Gastrocnemius medialis (tissue), 4 donors: ENCODE results near the gene ACOX1. TPM values are rescaled to one million over a fixed set of nuclear protein-coding genes. Genes with fewer than 3 reads are reported as not detected.

Source experiments
- ATAC-seq, 2 donors: fragments of 150-250 bp; one replicate each; pipeline ENCODE4 v1.9.1; 2016
- DNase-seq, 2 donors: peaks; one replicate each; pipeline ENCODE4 v3.0.0-alpha.2; 2019
- H3K27ac ChIP-seq, 4 donors: fragments of 200-600 bp; sonication (generic); 1 replicate in 1 of 4; 2 replicates in 3 of 4; pipeline ENCODE4 v1.5.1; 2016 to 2018; ENCODE audit warnings: mild to moderate bottlenecking in 2 of 4, moderate library complexity in 1 of 4
- H3K27me3 ChIP-seq, 3 donors: fragments of 200-600 bp; sonication (generic) in 2 of 3; 1 replicate in 1 of 3; 2 replicates in 2 of 3; pipeline versions ENCODE4 v1.5.1 to v1.6.0; 2016 to 2019; ENCODE audit warnings: mild to moderate bottlenecking in 1 of 3, moderate library complexity in 1 of 3
- H3K36me3 ChIP-seq, 2 donors: fragments of 200-600 bp; sonication (generic) in 1 of 2; one replicate each; pipeline ENCODE4 v1.5.1; 2017 to 2018
- H3K4me1 ChIP-seq, 2 donors: fragments of 200-600 bp; sonication (generic) in 1 of 2; one replicate each; pipeline ENCODE4 v1.5.1; 2016 to 2017; ENCODE audit warnings: mild to moderate bottlenecking in 2 of 2
- H3K4me3 ChIP-seq, 4 donors: fragments of 200-600 bp; sonication (generic) in 3 of 4; 1 replicate in 1 of 4; 2 replicates in 3 of 4; pipeline ENCODE4 v1.5.1; 2016 to 2019; ENCODE audit warnings: mild to moderate bottlenecking in 2 of 4
- H3K9me3 ChIP-seq, 3 donors: fragments of 200-600 bp; sonication (generic) in 2 of 3; 1 replicate in 1 of 3; 2 replicates in 2 of 3; pipeline ENCODE4 v1.5.1; 2016 to 2019
- CTCF ChIP-seq, 5 experiments: fragments of 450-650 bp in 3 of 5; fragments of 200-600 bp in 2 of 5; sonication (generic) in 2 of 5; IDR thresholded peaks in 4 of 5; conservative IDR thresholded peaks in 1 of 5; 1 replicate in 4 of 5; 2 replicates in 1 of 5; pipeline ENCODE4 v1.5.1; 2016 to 2019; ENCODE audit warnings: antibody characterized with exemption in 5 of 5, mild to moderate bottlenecking in 3 of 5, moderate library complexity in 3 of 5
- POLR2A ChIP-seq, 2 donors: fragments of 450-650 bp; IDR thresholded peaks; one replicate each; pipeline ENCODE4 v1.6.1; 2017; ENCODE audit warnings: antibody characterized with exemption in 2 of 2, mild to moderate bottlenecking in 2 of 2, moderate library complexity in 2 of 2
- in situ Hi-C, 4 donors: fragments of 200-750 bp; cut with MboI; loops; one replicate each; pipeline versions ENCODE4 v1.15.0 to v1.8.0; 2017; ENCODE audit warnings: low sequenced_read_pairs in 4 of 4
- intact Hi-C: fragments of 100-400 bp; cut with DNase I; formaldehyde crosslinking; loops from one replicate; pipeline ENCODE4 v1.15.1; 2023; ENCODE audit warnings: low total_unique reads
- total RNA-seq, 4 donors: library from RNA; depleted of rRNA; stranded (reverse); fragments of >200 nt; gene quantifications; one replicate each; pipeline versions ENCODE4 v1.1.0 to v1.2.3, GENCODE V29; 2016

Gene ACOX1
- total RNA-seq, 4 donors from 2014 or later: 64.8 to 96.6 (median 80.7) TPM

GRCh38 chr17:75931062-75931461, 47.9 kb downstream of the ACOX1 start:
- Histone ChIP-seq H3K4me3 (no peak overlapping the region), H3K4me1 (no peaks in the 10 kb centered on the region), H3K9me3 (no peaks in the 10 kb centered on the region), H3K27me3 (no peaks in the 10 kb centered on the region), H3K27ac (no peak overlapping the region), H3K36me3 (no peaks in the 10 kb centered on the region)
- in situ Hi-C loops: no loop called here
- TF ChIP-seq CTCF (IDR thresholded peaks at IDR 0.05 in 4 of 5, conservative IDR thresholded peaks at IDR 0.05 in 1 of 5) (no peak), POLR2A (IDR thresholded peaks at IDR 0.05) (no peak)
- DNase-seq (no peak), ATAC-seq (no peak)
- intact Hi-C loops: no loop called here

- H3K9me3 ChIP-seq: no peaks in the 10 kb centered on the region
- no peak overlapping the region for H3K27ac ChIP-seq
- no peaks in the 10 kb centered on the region for H3K27me3 ChIP-seq
- H3K36me3 ChIP-seq: no peaks in the 10 kb centered on the region
- H3K4me1 ChIP-seq: no peaks in the 10 kb centered on the region
- intact Hi-C loops (no loop called here), in situ Hi-C loops (no loop called here)
- peak in 1 of 5 experiments; percentile 20 for TF ChIP-seq CTCF (IDR thresholded peaks at IDR 0.05 in 4 of 5, conservative IDR thresholded peaks at IDR 0.05 in 1 of 5)
- TF ChIP-seq POLR2A (IDR thresholded peaks at IDR 0.05): no peak
- ATAC-seq (no peak), DNase-seq (no peak)
- no peak overlapping the region for H3K4me3 ChIP-seq
Observed at GRCh38 chr17:75927286-75927922, 51.6 kb downstream of the ACOX1 start.

- no peak for TF ChIP-seq CTCF (IDR thresholded peaks at IDR 0.05 in 4 of 5, conservative IDR thresholded peaks at IDR 0.05 in 1 of 5)
- TF ChIP-seq POLR2A (IDR thresholded peaks at IDR 0.05): no peak
- no peaks in the 10 kb centered on the region for H3K4me1 ChIP-seq
- in situ Hi-C loops (no loop called here), intact Hi-C loops (no loop called here)
- DNase-seq (no peak), ATAC-seq (no peak)
- no peaks in the 10 kb centered on the region for H3K27me3 ChIP-seq
- no peak overlapping the region for H3K4me3 ChIP-seq
- H3K27ac ChIP-seq: no peak overlapping the region
- H3K36me3 ChIP-seq: no peaks in the 10 kb centered on the region
- no peaks in the 10 kb centered on the region for H3K9me3 ChIP-seq
Observed at GRCh38 chr17:75926456-75926855, 52.5 kb downstream of the ACOX1 start.

GRCh38 chr17:75925912-75926311, 53.1 kb downstream of the ACOX1 start:
- H3K4me1 ChIP-seq: no peaks in the 10 kb centered on the region
- no peak overlapping the region for H3K4me3 ChIP-seq
- TF ChIP-seq POLR2A (IDR thresholded peaks at IDR 0.05) (no peak), CTCF (IDR thresholded peaks at IDR 0.05 in 4 of 5, conservative IDR thresholded peaks at IDR 0.05 in 1 of 5) (no peak)
- H3K27me3 ChIP-seq: no peaks in the 10 kb centered on the region
- intact Hi-C loops (no loop called here), in situ Hi-C loops (no loop called here)
- no peak overlapping the region for H3K27ac ChIP-seq
- no peaks in the 10 kb centered on the region for H3K9me3 ChIP-seq
- ATAC-seq: no peak
- H3K36me3 ChIP-seq: no peaks in the 10 kb centered on the region
- DNase-seq: no peak

- in situ Hi-C loops (no loop called here), intact Hi-C loops (no loop called here)
- no peaks in the 10 kb centered on the region for H3K36me3 ChIP-seq
- DNase-seq (no peak), ATAC-seq (no peak)
- no peak overlapping the region for H3K27ac ChIP-seq
- H3K9me3 ChIP-seq: no peaks in the 10 kb centered on the region
- no peak overlapping the region for H3K4me3 ChIP-seq
- H3K4me1 ChIP-seq: no peaks in the 10 kb centered on the region
- no peaks in the 10 kb centered on the region for H3K27me3 ChIP-seq
- TF ChIP-seq POLR2A (IDR thresholded peaks at IDR 0.05): no peak
Observed at GRCh38 chr17:75925103-75925502, 53.9 kb downstream of the ACOX1 start.
